Duodenal mucosa (tissue), 2 donors: Measurements from ENCODE around the gene SUFU.
"Not testable (repeated sequence)": the region's sequence is repeated elsewhere in the genome, so short reads cannot be mapped to it uniquely, and the experiment has no call there.

ENCODE experiments used
- H3K27ac ChIP-seq: one replicate; pipeline ENCODE4 v1.7.0; 2013; ENCODE audit warnings: low read depth, low read length
- H3K27me3 ChIP-seq, 2 donors: one replicate each; pipeline ENCODE4 v1.7.0; 2013; ENCODE audit warnings: low read length in 2 of 2, control low read depth in 1 of 2; ENCODE audit not compliant: insufficient read depth in 2 of 2, control insufficient read depth in 1 of 2
- H3K36me3 ChIP-seq, 2 donors: one replicate each; pipeline ENCODE4 v1.7.0; 2013; ENCODE audit warnings: low read length in 2 of 2, control low read depth in 1 of 2; ENCODE audit not compliant: insufficient read depth in 2 of 2, control insufficient read depth in 1 of 2
- H3K4me1 ChIP-seq, 2 donors: one replicate each; pipeline ENCODE4 v1.7.0; 2013; ENCODE audit warnings: low read length in 2 of 2, control low read depth in 1 of 2; ENCODE audit not compliant: insufficient read depth in 2 of 2, control insufficient read depth in 1 of 2
- H3K4me3 ChIP-seq, 2 donors: one replicate each; pipeline ENCODE4 v1.7.0; 2013; ENCODE audit warnings: low read length in 2 of 2, low read depth in 1 of 2
- H3K9ac ChIP-seq, 2 donors: one replicate each; pipeline ENCODE4 v1.7.0; 2013; ENCODE audit warnings: low read length in 2 of 2, low read depth in 1 of 2
- H3K9me3 ChIP-seq, 2 donors: one replicate each; pipeline ENCODE4 v1.7.0; 2013; ENCODE audit warnings: low read length in 2 of 2, control low read depth in 1 of 2; ENCODE audit not compliant: control insufficient read depth in 1 of 2

Gene SUFU

DNA sequence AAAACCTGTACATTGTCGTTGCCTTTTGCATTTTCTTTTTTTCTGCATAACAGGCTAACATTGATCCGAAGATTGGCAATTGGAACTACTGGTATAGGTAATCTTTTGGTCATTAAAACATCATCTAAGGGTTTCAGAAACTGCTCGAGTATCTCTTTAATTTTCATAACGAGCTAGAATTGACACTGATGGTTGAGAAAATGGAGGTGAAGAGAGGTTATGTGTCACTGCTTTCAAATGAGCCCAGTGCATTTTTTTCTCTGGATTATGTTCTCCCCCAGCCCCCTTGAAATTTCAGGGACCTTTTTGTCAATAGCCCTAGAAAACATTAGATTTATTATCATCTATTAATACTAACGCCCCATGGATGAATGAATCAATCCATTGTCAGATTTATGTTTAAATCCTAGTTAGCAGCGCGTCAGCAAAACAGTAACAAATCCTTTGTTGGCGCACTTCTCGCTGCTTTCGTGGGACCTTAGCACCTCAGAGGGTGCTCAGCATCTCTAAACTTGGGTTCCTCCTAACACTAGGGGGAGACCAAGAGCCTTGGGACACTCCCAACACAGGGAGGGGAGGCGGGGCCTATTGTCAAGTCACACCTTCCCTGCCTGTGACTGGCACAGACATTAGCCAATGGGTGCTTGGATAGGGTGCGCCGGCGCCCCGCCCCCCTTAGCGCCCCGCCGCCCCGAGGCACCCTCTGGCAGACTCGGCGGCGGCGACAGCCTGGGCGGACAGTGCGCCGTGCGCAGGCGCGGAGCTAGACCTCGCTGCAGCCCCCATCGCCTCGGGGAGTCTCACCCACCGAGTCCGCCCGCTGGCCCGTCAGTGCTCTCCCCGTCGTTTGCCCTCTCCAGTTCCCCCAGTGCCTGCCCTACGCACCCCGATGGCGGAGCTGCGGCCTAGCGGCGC is at the start of gene SUFU:
TSS of gene SUFU (plus strand) at position 709 of the 915 bp plus-strand sequence. CDS start at position 890, 181 bp downstream.
- Histone ChIP-seq H3K4me1 (peaks cover 21 to 27% of the 10 kb centered on the region in 2 donors), H3K4me3 (peak within 1 kb of the TSS; percentile 86 to 96), H3K27ac (peak within 1 kb of the TSS; percentile 35), H3K9me3 (no peaks in the 10 kb centered on the region), H3K27me3 (no peaks in the 10 kb centered on the region), H3K36me3 (no peaks in the 10 kb centered on the region), H3K9ac (peak within 1 kb of the TSS; percentile 76 to 77)

DNA sequence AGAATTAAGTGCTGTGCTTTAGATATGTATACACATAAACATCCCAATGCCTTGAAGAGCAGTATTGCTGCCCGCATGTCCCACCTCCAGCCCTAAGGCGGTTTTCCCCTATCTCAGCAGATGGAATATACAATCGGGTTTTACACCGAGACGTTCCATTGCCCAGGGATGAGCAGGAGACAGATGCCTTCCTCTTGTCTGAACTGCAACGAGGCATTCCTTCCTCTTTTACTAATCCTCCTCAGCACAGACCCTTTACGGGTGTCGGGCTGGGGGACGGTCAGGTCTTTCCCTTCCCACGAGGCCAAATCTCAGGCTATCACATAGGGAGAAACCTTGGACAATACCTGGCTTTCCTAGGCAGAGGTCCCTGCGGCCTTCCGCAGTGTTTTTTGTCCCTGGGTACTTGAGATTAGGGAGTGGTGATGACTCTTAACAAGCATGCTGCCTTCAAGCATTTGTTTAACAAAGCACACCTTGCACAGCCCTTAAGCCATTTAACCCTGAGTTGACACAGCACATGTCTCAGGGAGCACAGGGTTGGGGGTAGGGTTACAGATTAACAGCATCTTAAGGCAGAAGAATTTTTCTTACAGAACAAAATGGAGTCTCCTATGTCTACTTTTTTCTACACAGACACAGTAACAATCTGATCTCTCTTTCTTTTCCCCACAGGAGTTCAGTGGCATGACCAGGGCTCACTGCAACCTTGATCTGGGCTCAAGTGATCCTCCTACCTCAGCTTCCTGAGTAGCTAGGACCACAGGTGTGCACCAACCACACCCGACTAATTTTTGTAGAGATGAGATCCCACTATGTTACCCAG is 48.9 kb upstream of the SUFU start:
- not testable (repeated sequence) for H3K27ac ChIP-seq, H3K4me3 ChIP-seq, H3K9ac ChIP-seq, H3K27me3 ChIP-seq, H3K9me3 ChIP-seq
- Histone ChIP-seq H3K4me1 (peaks cover 9 to 12% of the 10 kb centered on the region in 2 donors), H3K36me3 (peaks cover 0 to 13% of the 10 kb centered on the region in 2 donors)

DNA sequence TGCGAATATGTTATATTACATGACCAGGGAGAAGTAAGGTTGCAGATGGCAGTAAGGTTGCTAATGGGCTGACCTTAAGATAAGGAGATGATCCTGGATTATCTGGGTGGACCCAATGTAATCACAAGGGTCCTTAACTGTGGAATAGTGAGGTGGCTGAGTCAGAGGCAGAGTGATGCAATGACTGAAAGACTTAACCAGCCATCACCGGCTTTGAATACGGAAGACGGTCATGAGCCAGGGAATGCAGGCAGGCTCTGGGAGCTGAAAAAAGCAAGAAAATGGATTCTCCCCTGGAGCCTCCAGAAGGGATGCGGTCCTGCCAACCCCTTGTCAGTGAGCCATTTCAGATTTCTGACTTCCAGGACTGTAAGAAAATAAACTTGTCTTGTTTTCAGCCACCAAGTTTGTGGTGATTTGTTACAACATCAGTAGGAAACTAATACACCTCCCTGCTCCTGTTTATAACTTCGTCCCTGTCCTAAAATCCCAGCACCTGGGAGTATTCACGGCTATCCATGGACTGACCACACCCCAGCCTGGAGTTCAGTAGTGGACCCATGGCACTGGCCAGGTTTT is 47.8 kb upstream of the SUFU start:
- Histone ChIP-seq H3K4me1 (peaks cover 8% of the 10 kb centered on the region in 2 donors), H3K36me3 (peaks cover 0 to 13% of the 10 kb centered on the region in 2 donors), H3K27ac (no peak overlapping the region), H3K27me3 (no peaks in the 10 kb centered on the region), H3K9ac (no peak overlapping the region), H3K4me3 (no peak overlapping the region), H3K9me3 (no peaks in the 10 kb centered on the region)

DNA sequence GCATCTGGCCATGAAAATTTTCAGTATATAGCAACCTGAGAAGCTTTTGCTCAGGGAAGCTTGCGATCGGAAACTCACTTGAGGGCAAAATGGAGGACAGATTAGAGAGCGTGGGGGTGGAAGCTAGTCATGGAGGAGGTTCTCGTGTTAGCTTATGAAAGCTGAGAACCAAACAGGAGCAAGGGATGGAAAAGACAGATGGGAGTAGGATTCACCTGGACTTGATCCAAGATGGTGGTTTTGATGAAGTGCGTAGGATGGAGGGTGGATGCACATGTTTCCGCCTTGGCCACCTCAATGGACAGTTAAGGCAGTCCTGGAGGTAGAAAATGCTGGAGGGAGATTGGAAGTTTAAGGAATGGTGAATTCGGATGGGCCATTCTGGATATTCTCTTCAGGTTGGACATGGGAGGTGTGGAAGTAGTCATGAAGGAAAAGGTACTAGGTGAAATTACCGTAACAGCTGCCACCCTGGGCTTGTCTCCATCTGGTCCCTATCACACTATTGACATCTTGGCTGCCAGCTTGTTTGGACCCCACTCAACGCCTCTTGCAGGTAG is 46.1 kb upstream of the SUFU start:
- H3K36me3 ChIP-seq = peaks cover 0 to 10% of the 10 kb centered on the region in 2 donors
- no peak overlapping the region for H3K4me3 ChIP-seq
- no peak overlapping the region for H3K27ac ChIP-seq
- peaks cover 13% of the 10 kb centered on the region in 2 donors for H3K4me1 ChIP-seq
- no peaks in the 10 kb centered on the region for H3K27me3 ChIP-seq
- no peak overlapping the region for H3K9ac ChIP-seq
- no peaks in the 10 kb centered on the region for H3K9me3 ChIP-seq

DNA sequence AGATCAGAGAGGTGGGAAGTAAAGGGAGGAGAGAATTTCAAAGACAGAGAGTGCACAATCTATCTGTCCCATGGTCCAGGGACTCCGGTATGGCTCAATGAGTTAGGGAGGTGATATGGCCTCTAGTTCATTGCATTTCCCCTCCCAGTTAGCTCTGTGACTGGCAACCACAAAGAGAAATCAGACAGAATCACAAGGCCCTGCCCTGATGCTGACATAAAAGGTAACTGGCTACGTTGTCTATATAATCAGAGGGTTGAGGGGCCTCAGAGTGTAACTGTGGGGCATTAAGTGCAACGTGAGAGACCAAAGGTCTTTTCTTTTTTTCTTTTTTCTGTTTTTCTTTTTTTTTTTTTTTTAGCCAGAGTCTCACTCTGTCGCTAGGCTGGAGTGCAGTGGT is 45.1 kb upstream of the SUFU start:
- Histone ChIP-seq H3K4me1 (peaks cover 20 to 21% of the 10 kb centered on the region in 2 donors), H3K9me3 (no peaks in the 10 kb centered on the region), H3K36me3 (peaks cover 0 to 9% of the 10 kb centered on the region in 2 donors), H3K9ac (no peak overlapping the region), H3K27me3 (no peaks in the 10 kb centered on the region), H3K27ac (no peak overlapping the region), H3K4me3 (no peak overlapping the region)

DNA sequence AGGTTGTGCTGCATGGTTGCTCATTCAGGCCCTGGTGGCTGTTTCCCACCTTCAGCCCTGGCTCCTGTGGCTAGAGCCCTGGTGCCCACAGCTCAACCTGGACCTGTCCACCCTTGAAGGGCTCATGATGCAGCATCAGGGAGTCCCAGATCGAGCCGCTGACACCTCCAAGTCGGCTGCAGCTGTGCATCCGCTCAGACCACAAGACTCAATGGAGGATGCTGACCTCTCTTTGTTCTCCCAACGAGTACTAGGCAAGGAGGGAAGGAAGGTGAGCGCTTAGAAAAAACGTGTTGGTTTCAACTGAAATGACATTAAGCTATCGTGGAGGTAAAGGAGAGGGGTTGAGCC is 43.0 kb upstream of the SUFU start:
- Histone ChIP-seq H3K36me3 (peaks cover 0 to 7% of the 10 kb centered on the region in 2 donors), H3K4me3 (peak overlapping the region; percentile 76 to 87), H3K4me1 (peaks cover 23 to 25% of the 10 kb centered on the region in 2 donors), H3K9ac (peak overlapping the region; percentile 65 to 71), H3K9me3 (no peaks in the 10 kb centered on the region), H3K27me3 (no peaks in the 10 kb centered on the region), H3K27ac (no peak overlapping the region)

DNA sequence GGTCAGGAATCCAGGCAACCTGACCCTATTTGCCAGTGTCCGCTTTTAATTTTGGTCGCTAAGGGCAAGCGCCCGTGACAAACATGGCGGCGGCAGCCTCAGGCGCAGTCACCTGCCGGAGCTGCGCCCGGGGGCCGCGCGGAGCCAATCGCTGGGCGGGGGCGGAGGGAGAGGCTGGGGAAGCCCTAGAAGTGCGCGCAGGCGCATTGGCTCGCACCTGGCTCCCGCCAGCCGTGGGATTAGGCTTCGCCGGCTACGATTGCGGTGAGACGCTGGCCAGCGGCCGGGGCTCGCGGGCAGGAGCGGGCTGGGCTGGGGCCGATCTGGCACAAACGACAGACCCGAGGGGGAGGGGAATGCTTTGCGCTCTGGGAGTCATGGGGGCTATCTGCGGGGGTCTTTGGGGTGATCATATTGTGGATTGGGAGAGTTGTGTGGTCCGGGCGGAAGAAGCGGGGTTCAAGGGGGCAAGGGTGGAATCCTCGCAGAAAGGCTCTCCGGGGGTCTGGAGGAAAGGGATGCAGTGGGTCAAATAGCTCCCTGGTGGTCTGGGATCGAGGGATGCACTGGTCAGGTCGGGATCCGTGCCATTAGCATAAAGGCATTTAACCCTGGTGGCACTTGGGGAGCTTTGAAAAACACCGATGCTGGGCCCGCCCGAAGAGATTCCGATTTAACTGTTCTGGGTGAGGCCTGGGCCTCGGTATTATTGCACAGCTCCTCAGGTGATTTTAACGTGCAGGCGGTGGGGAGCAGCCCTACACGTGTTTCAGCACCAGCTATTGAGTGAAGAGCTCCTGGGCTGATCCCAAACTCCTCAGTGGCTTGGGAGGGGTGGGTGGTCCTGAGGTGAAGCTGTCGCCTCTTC is 42.4 kb upstream of the SUFU start:
- Histone ChIP-seq H3K27me3 (no peaks in the 10 kb centered on the region), H3K4me1 (peaks cover 23 to 25% of the 10 kb centered on the region in 2 donors), H3K36me3 (peaks cover 0 to under 1% of the 10 kb centered on the region in 2 donors), H3K9ac (peak overlapping the region; percentile 71), H3K27ac (no peak overlapping the region), H3K4me3 (peak overlapping the region; percentile 76 to 87), H3K9me3 (no peaks in the 10 kb centered on the region)

DNA sequence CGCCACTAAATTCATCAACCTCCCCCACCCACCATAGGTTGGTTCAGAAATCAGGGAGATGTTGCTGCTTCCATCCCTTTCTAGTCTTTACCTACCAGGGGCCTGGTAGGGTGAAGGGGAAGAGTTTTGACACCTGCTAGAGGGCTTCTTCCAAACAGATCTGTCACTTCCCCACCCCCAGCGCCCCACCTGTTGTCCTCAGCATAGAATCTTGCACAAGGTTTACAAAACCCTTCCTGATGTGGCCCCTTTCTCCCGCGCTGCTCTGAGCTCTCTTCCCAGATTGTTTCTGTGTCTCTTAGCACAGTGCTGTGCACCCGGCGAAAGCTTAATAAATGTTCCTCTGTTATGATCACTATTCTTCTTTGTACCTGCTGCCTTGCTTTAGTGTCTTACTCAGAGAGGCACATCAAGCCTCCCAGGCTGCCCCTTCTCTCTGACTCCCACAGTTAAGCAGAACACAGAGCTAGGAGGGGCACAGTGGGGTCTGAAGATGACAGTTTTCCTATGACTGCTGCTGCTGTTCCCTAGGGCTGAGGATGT is 41.2 kb upstream of the SUFU start:
- Histone ChIP-seq H3K9ac (peak overlapping the region; percentile 1 to 30), H3K9me3 (no peaks in the 10 kb centered on the region), H3K27me3 (no peaks in the 10 kb centered on the region), H3K36me3 (no peaks in the 10 kb centered on the region), H3K4me1 (peaks cover 23 to 25% of the 10 kb centered on the region in 2 donors), H3K4me3 (peak overlapping the region; percentile 23 to 50), H3K27ac (no peak overlapping the region)

DNA sequence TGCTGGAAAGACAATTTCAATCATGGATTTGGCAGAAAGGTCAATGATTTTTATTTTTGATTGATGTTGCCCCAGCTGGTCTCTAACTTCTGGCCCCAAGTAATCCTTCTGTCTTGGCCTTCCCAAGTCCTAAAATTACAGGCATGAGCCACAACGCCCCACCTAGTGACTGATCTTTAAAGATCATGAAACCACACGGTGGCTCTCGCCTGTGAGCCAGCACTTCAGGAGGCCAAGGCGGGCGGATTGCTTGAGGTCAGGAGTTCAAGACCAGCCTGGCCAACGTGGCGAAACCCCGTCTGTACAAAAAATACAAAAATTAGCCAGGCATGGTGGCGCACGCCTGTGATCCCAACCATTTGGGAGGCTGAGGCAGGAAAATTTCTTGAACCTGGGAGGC is 39.8 kb upstream of the SUFU start:
- Histone ChIP-seq H3K27me3 (no peaks in the 10 kb centered on the region), H3K9ac (no peak overlapping the region), H3K4me1 (peaks cover 23 to 25% of the 10 kb centered on the region in 2 donors), H3K4me3 (no peak overlapping the region), H3K27ac (no peak overlapping the region), H3K9me3 (no peaks in the 10 kb centered on the region), H3K36me3 (no peaks in the 10 kb centered on the region)
